ENCODE results near the gene ARSD. TPM values are rescaled to one million over a fixed set of nuclear protein-coding genes. Genes with fewer than 3 reads are reported as not detected.
A peak's percentile ranks its signal among the peaks of the same experiment; 100 is the strongest.
"Not testable (repeated sequence)": the region's sequence is repeated elsewhere in the genome, so short reads cannot be mapped to it uniquely, and the experiment has no call there.

The ARSD gene
- total RNA-seq, 2 donors from 2014 or later, result 57.1 to 85.0 TPM

GRCh38 chrX:2963992-2964794 lies 35.1 kb upstream of the ARSD start:
- DNase-seq (peak; percentile 22 to 58 (median 37)), ATAC-seq (peak; percentile 84)
- Histone ChIP-seq H3K27ac (peak overlapping the region; percentile 64 to 88 (median 76)), H3K4me3 (peak overlapping the region in 1 of 2 donors; percentile 6), H3K4me1 (peaks cover 18% of the 10 kb centered on the region)
- H3K9me3 ChIP-seq; H3K36me3 ChIP-seq (replicated peaks in 1 of 2; ENCODE audit: insufficient read depth in 1 of 2, low read depth in 2 of 2); intact Hi-C loops (cut with DNase I); H3K27me3 ChIP-seq: not testable (repeated sequence)
- WGBS, 2 donors, result 13 to 22% methylated on average over 10 to 16 of the region's 16 CpGs
- peak in 2 of 3 donors; percentile 55 to 63 for TF ChIP-seq POLR2A (IDR thresholded peaks at IDR 0.05)

- ATAC-seq; intact Hi-C loops (cut with DNase I); DNase-seq; H3K27me3 ChIP-seq; H3K36me3 ChIP-seq (replicated peaks in 1 of 2; ENCODE audit: insufficient read depth in 1 of 2, low read depth in 2 of 2); H3K9me3 ChIP-seq: not testable (repeated sequence)
- 22 to 33% methylated on average over 7 of the region's 7 CpGs for WGBS, 2 donors
- peak overlapping the region in 1 of 2 donors; percentile 6 for H3K4me3 ChIP-seq
- peak overlapping the region; percentile 45 to 88 (median 76) for H3K27ac ChIP-seq
- peaks cover 18% of the 10 kb centered on the region for H3K4me1 ChIP-seq
Observed at GRCh38 chrX:2963449-2963848, 34.3 kb upstream of the ARSD start.

DNA sequence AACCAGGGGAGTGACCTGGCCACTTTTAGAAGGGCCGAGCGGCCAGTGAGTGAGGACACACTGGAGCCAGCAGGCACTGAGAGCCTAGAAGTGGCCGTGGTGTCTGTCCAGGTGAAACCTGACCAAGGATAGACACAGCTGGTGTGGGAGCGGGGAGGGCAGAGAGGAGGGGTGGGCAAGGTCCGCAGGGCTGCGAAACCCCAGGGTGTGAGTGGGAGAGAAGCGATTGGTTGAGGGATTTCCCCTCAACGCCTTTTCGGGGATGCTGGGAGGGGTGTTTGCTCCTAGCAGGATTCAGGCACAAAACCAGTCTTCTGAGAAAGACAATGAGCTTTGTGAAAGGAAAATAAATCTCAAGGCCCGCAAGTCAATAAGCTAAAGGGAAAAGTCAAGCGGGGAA lies 33.2 kb upstream of the ARSD start:
- no peak for TF ChIP-seq CTCF (IDR thresholded peaks at IDR 0.05)
- no peak for TF ChIP-seq POLR2A (IDR thresholded peaks at IDR 0.05)
- Histone ChIP-seq H3K9me3 (no peaks in the 10 kb centered on the region), H3K27ac (peak overlapping the region in 3 of 4 donors; percentile 45 to 88 (median 84)), H3K27me3 (no peaks in the 10 kb centered on the region), H3K36me3 (replicated peaks in 1 of 2; ENCODE audit: insufficient read depth in 1 of 2, low read depth in 2 of 2) (no peaks in the 10 kb centered on the region), H3K4me3 (no peak overlapping the region), H3K4me1 (peaks cover 18% of the 10 kb centered on the region)
- DNase-seq (peak; percentile 12 to 28 (median 13)), ATAC-seq (peak; percentile 34)
- intact Hi-C loops (cut with DNase I), result no loop called here
- 7 to 37% methylated on average over 8 to 10 of the region's 11 CpGs for WGBS, 2 donors

DNA sequence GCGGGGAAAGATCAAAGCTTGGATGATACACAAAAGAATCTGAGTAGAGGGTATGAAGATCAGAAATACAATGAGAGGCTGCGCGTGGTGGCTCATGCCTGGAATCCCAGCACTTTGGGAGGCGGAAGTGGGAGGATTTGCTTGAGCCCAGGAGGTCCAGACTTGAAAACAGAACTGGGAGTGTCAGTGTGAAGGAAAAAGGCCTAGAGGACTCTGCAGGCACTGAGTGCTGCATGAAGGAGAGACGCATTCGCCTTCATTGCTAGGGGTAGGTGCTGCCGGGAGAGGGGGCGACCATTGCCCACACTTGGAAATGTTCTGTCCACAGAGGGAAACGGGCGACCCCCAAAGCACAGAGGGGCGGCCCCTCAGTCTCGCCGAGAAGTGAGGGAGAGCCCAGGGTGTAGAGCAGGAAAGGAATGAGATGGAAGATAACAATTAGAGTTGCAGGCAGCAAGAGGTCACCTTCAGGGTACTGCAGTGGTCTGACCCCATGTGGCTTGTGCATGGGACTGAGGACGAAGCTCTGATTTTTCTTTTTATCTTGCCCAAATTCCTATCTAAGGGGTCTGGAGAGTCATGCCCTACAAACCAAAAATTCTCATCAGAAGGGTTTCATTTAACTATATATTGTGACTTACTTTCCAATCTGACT lies 31.8 kb upstream of the ARSD start:
- no peak for TF ChIP-seq CTCF (IDR thresholded peaks at IDR 0.05)
- no peak for TF ChIP-seq POLR2A (IDR thresholded peaks at IDR 0.05)
- Histone ChIP-seq H3K9me3 (no peaks in the 10 kb centered on the region), H3K4me1 (peaks cover 18% of the 10 kb centered on the region), H3K27ac (no peak overlapping the region), H3K36me3 (replicated peaks in 1 of 2; ENCODE audit: insufficient read depth in 1 of 2, low read depth in 2 of 2) (no peaks in the 10 kb centered on the region), H3K27me3 (no peaks in the 10 kb centered on the region), H3K4me3 (no peak overlapping the region)
- intact Hi-C loops (cut with DNase I), result no loop called here
- no peak for ATAC-seq
- DNase-seq, result no peak
- 88 to 90% methylated on average over 11 to 12 of the region's 14 CpGs for WGBS, 2 donors

- Histone ChIP-seq H3K4me1 (peaks cover 7% of the 10 kb centered on the region), H3K27ac (no peak overlapping the region), H3K9me3 (no peaks in the 10 kb centered on the region), H3K27me3 (no peaks in the 10 kb centered on the region), H3K4me3 (no peak overlapping the region), H3K36me3 (replicated peaks in 1 of 2; ENCODE audit: insufficient read depth in 1 of 2, low read depth in 2 of 2) (peaks cover 0 to 2% of the 10 kb centered on the region in 2 donors)
- DNase-seq, result no peak
- no peak for TF ChIP-seq CTCF (IDR thresholded peaks at IDR 0.05)
- TF ChIP-seq POLR2A (IDR thresholded peaks at IDR 0.05), result no peak
- no peak for ATAC-seq
- intact Hi-C loops (cut with DNase I), result no loop called here
- WGBS, 2 donors, result 79 to 100% methylated on average over 1 to 9 of the region's 9 CpGs
Observed at GRCh38 chrX:2958199-2958598, 29.1 kb upstream of the ARSD start.
